Sigmoid colon (tissue), 4 donors: ENCODE data around the gene AGA.

Experiments used
- EP300 ChIP-seq, 4 donors: sonication (generic); formaldehyde crosslinking; IDR thresholded peaks; one replicate each; pipeline ENCODE4 v1.6.1; 2017; ENCODE audit warnings: antibody characterized with exemption in 4 of 4
- POLR2AphosphoS5 ChIP-seq, 4 donors: sonication (generic); formaldehyde crosslinking; IDR thresholded peaks; one replicate each; pipeline ENCODE4 v1.6.1; 2017; ENCODE audit warnings: antibody characterized with exemption in 4 of 4
- TF ChIP-seq, protein P1 (sequence below), 4 experiments: fragments of 450-650 bp in 3 of 4; fragments of 200-600 bp in 1 of 4; IDR thresholded peaks; one replicate each; pipeline ENCODE4 v1.5.1; 2016 to 2019; ENCODE audit warnings: antibody characterized with exemption in 4 of 4, mild to moderate bottlenecking in 3 of 4, moderate library complexity in 2 of 4

DNA sequence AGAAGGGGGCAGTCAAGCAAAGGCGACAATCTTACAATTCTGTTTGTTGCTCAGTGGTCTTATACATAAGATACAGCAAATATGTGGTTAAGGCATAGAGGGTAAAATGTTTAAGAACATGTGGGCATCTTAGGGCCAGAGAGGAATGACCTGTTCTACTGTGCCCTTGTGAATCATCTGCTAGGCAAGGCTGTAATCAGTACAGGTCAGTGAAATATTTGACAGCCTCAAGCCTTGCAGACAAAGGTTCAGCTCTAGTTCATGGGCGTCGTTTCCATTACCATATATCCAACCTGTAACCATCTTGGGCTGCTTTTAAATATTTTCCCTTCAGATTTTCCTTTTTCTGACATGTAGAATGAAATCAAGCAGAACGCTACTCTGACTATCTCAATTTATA lies 37.3 kb downstream of the AGA start:
- TF ChIP-seq POLR2AphosphoS5 (IDR thresholded peaks at IDR 0.05), result no peak
- TF ChIP-seq, protein P1, sequence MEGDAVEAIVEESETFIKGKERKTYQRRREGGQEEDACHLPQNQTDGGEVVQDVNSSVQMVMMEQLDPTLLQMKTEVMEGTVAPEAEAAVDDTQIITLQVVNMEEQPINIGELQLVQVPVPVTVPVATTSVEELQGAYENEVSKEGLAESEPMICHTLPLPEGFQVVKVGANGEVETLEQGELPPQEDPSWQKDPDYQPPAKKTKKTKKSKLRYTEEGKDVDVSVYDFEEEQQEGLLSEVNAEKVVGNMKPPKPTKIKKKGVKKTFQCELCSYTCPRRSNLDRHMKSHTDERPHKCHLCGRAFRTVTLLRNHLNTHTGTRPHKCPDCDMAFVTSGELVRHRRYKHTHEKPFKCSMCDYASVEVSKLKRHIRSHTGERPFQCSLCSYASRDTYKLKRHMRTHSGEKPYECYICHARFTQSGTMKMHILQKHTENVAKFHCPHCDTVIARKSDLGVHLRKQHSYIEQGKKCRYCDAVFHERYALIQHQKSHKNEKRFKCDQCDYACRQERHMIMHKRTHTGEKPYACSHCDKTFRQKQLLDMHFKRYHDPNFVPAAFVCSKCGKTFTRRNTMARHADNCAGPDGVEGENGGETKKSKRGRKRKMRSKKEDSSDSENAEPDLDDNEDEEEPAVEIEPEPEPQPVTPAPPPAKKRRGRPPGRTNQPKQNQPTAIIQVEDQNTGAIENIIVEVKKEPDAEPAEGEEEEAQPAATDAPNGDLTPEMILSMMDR (IDR thresholded peaks at IDR 0.05), result no peak
- no peak for TF ChIP-seq EP300 (IDR thresholded peaks at IDR 0.05)
